Common myeloid progenitor, CD34-positive (primary cell): Measurements from ENCODE around the gene CDH22.

Source experiments
- CTCF ChIA-PET: fragments of 350-600 bp; sonication (Branson Sonifier 250); formaldehyde crosslinking; loops from one replicate; lab custom pipeline; 2021; ENCODE audit warnings: antibody characterized with exemption; lab: Charles Lee
- POLR2A ChIA-PET: fragments of 350-600 bp; sonication (Branson Sonifier 250); formaldehyde crosslinking; loops from one replicate; lab custom pipeline; 2021; ENCODE audit warnings: antibody characterized with exemption; lab: Charles Lee
- DNase-seq, 3 donors: peaks; one replicate each; pipeline versions ENCODE4 v3.0.0 to v3.0.0-alpha.2; 2013
- H3K27ac ChIP-seq, 2 experiments: 1 replicate in 1 of 2; 2 replicates in 1 of 2; pipeline ENCODE4 v1.7.0; 2013; ENCODE audit warnings: inconsistent platforms in 2 of 2, low read length in 2 of 2, mild to moderate bottlenecking in 2 of 2, low read depth in 1 of 2, moderate library complexity in 1 of 2; ENCODE audit not compliant: severe bottlenecking in 2 of 2, insufficient read depth in 1 of 2, poor library complexity in 1 of 2
- H3K27me3 ChIP-seq, 5 experiments: replicated peaks in 2 of 5; 1 replicate in 3 of 5; 2 replicates in 2 of 5; pipeline versions ENCODE4 v1.6.1 to v1.7.0; 2013; ENCODE audit warnings: low read length in 4 of 5, mild to moderate bottlenecking in 2 of 5, moderate library complexity in 2 of 5, inconsistent platforms in 1 of 5; ENCODE audit not compliant: insufficient read depth in 5 of 5, control insufficient read depth in 4 of 5
- H3K36me3 ChIP-seq, 4 experiments: 1 replicate in 2 of 4; 2 replicates in 2 of 4; pipeline versions ENCODE4 v1.6.1 to v1.7.0; 2013; ENCODE audit warnings: low read length in 3 of 4, control low read depth in 1 of 4, mild to moderate bottlenecking in 1 of 4; ENCODE audit not compliant: control insufficient read depth in 4 of 4, insufficient read depth in 4 of 4
- H3K4me1 ChIP-seq, 4 experiments: 1 replicate in 3 of 4; 2 replicates in 1 of 4; pipeline versions ENCODE4 v1.6.1 to v1.7.1; 2013; ENCODE audit warnings: low read length in 3 of 4, mild to moderate bottlenecking in 3 of 4, control low read depth in 1 of 4, inconsistent platforms in 1 of 4, moderate library complexity in 1 of 4; ENCODE audit not compliant: control insufficient read depth in 4 of 4, insufficient read depth in 4 of 4; ENCODE audit errors: control extremely low read depth in 1 of 4
- H3K4me3 ChIP-seq, 7 experiments: 1 replicate in 4 of 7; 2 replicates in 3 of 7; pipeline versions ENCODE4 v1.5.1 to v1.7.0; 2013; ENCODE audit warnings: mild to moderate bottlenecking in 7 of 7, low read length in 6 of 7, moderate library complexity in 6 of 7, inconsistent platforms in 2 of 7, low read depth in 2 of 7, control low read depth in 1 of 7; ENCODE audit not compliant: insufficient read depth in 4 of 7, control insufficient read depth in 1 of 7; ENCODE audit errors: extremely low read depth in 1 of 7
- H3K9me3 ChIP-seq, 5 experiments: 1 replicate in 4 of 5; 2 replicates in 1 of 5; pipeline versions ENCODE4 v1.6.1 to v1.7.1; 2013; ENCODE audit warnings: low read length in 4 of 5, mild to moderate bottlenecking in 2 of 5, inconsistent platforms in 1 of 5, low read depth in 1 of 5, moderate library complexity in 1 of 5; ENCODE audit not compliant: control insufficient read depth in 4 of 5, insufficient read depth in 2 of 5; ENCODE audit errors: control extremely low read depth in 1 of 5
- WGBS: methylation state at CpG from one replicate; pipeline ENCODE4 v1.1.5; 2013; ENCODE audit not compliant: insufficient coverage; 5-methylcytosine and 5-hydroxymethylcytosine counted together

CDH22 gene

DNA sequence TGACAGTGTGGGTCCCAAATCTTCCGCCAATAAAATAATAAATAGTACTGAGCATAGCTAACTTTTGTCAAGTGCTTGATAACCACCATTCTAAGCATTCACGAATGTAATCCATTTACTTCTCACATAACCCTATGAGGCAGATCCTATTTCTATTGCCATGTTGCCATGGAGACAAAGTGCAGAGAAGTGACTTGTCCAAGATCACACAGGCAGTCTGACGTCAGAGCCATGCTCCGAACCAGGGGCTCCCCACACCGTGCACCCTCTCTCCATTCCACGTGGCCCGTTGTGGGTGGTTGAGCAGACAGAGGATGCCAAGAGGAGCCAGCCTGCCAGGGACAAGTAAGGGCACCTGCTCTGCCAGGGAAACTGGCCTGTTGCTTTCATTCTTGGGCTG is 38.9 kb downstream of the CDH22 start:
- Histone ChIP-seq H3K9me3 (peaks cover 0 to 17% (median 3%) of the 10 kb centered on the region in 5 experiments), H3K36me3 (no peaks in the 10 kb centered on the region), H3K27me3 (peaks cover 2 to 75% (median 17%) of the 10 kb centered on the region in 5 experiments), H3K4me3 (no peak overlapping the region), H3K27ac (no peak overlapping the region), H3K4me1 (no peaks in the 10 kb centered on the region)
- ChIA-PET CTCF (no interaction called here), POLR2A (no interaction called here)
- 95% methylated on average over 3 of the region's 7 CpGs for WGBS
- DNase-seq, result no peak

DNA sequence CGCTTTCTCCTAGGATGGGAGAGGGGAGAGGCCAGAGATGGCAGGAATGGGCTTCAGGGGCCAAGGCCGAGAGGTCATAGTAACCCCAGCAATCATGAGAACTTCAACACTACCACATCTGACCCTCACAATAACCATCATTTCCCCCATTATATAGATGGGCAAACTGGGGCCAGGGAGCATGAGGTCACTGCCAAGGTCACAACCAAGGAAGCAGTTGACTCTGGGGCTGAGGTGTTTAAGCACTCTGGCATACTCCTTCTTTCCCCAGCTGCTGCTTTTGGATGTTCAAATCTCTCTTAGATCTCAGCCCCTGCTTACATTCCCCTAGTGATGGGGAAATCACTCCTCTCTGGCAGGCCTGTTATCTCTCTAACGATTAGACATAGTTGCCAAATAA is 39.6 kb downstream of the CDH22 start:
- CTCF ChIA-PET, result no interaction called here
- POLR2A ChIA-PET, result no interaction called here

DNA sequence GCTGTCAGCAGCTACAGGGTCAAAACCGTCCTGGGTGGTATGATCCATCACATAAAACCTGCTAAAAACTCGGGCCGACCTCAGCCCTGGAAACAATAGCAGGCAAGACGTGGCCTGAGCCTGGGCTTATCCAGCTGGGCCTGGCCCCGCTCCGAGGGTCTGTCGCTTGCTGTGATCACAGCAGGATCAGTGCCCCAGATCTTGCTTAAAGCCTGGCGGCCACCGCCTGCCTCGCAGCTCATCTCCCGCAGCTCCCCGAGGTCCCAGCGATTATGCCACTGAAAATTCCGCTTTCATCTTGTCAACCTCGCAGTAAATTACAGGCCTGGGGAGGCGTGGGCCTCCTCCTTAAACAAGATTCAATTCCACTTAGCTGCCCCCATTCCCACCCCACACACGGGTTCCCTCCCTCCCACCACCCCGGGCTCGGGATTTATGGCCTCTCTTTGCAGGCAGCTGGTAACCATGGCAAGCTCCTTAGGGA is 40.1 kb downstream of the CDH22 start:
- Histone ChIP-seq H3K4me3 (no peak overlapping the region), H3K27ac (no peak overlapping the region), H3K4me1 (no peaks in the 10 kb centered on the region), H3K9me3 (peaks cover 0 to 9% (median 1%) of the 10 kb centered on the region in 5 experiments), H3K27me3 (peaks cover 2 to 69% (median 13%) of the 10 kb centered on the region in 5 experiments), H3K36me3 (no peaks in the 10 kb centered on the region)
- POLR2A ChIA-PET, result no interaction called here
- no peak for DNase-seq
- CTCF ChIA-PET, result no interaction called here
- 30% methylated on average over 16 of the region's 19 CpGs for WGBS

More for the DNA sequence above, 39.6 kb downstream of the CDH22 start:
- no peaks in the 10 kb centered on the region for H3K36me3 ChIP-seq
- H3K9me3 ChIP-seq, result peaks cover 0 to 12% (median 1%) of the 10 kb centered on the region in 5 experiments
- no peak overlapping the region for H3K4me3 ChIP-seq
- H3K27ac ChIP-seq, result no peak overlapping the region
- no peaks in the 10 kb centered on the region for H3K4me1 ChIP-seq
- WGBS, result 73% methylated on average over 1 of the region's 3 CpGs
- peaks cover 2 to 73% (median 13%) of the 10 kb centered on the region in 5 experiments for H3K27me3 ChIP-seq
- no peak for DNase-seq

GRCh38 chr20:46267108-46268105 is 40.9 kb downstream of the CDH22 start:
- DNase-seq, result no peak

DNA sequence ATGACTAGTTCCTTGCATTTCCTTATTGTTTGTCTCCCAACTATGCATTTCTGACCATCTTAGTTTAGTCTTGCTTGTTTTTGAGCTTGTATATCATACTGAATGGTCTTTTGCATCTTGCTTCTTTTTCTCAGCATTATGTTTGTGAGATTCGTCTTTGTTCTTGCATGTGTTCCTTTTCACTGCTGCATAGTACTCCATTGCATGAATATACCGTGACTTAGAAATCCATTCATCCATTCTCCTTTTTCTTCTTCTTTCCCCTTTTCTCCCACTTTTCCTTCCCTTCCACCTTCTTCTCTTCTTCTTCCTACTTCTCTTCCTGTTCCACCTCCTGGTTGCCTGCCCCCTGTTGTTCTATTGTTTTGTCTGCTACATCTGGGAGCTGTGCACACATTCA is 42.8 kb downstream of the CDH22 start:
- Histone ChIP-seq H3K27ac (no peak overlapping the region), H3K9me3 (no peaks in the 10 kb centered on the region), H3K27me3 (peaks cover 0 to 59% (median 21%) of the 10 kb centered on the region in 5 experiments), H3K4me1 (no peaks in the 10 kb centered on the region), H3K4me3 (no peak overlapping the region), H3K36me3 (no peaks in the 10 kb centered on the region)
- ChIA-PET POLR2A (no interaction called here), CTCF (no interaction called here)
- 100% methylated on average over 2 of the region's 2 CpGs for WGBS
- no peak for DNase-seq

More at GRCh38 chr20:46267108-46268105, 40.9 kb downstream of the CDH22 start:
- ChIA-PET CTCF (no interaction called here), POLR2A (no interaction called here)
- Histone ChIP-seq H3K27me3 (peaks cover 2 to 67% (median 16%) of the 10 kb centered on the region in 5 experiments), H3K4me1 (no peaks in the 10 kb centered on the region), H3K36me3 (no peaks in the 10 kb centered on the region), H3K4me3 (no peak overlapping the region), H3K9me3 (peaks cover 0 to 6% (median 0%) of the 10 kb centered on the region in 5 experiments), H3K27ac (no peak overlapping the region)
- 70% methylated on average over 11 of the region's 11 CpGs for WGBS

- DNase-seq, result no peak
- ChIA-PET POLR2A (no interaction called here), CTCF (no interaction called here)
- no peak overlapping the region for H3K4me3 ChIP-seq
- no peak overlapping the region for H3K27ac ChIP-seq
- H3K9me3 ChIP-seq, result no peaks in the 10 kb centered on the region
- H3K4me1 ChIP-seq, result no peaks in the 10 kb centered on the region
- H3K27me3 ChIP-seq, result peaks cover 0 to 55% (median 22%) of the 10 kb centered on the region in 5 experiments
- 86% methylated on average over 15 of the region's 26 CpGs for WGBS
- no peaks in the 10 kb centered on the region for H3K36me3 ChIP-seq
Observed at GRCh38 chr20:46264391-46265266, 43.7 kb downstream of the CDH22 start.
